ENCODE measurements around the gene TNIP3.
"Not testable (repeated sequence)": the region's sequence is repeated elsewhere in the genome, so short reads cannot be mapped to it uniquely, and the experiment has no call there.

TNIP3 gene

DNA sequence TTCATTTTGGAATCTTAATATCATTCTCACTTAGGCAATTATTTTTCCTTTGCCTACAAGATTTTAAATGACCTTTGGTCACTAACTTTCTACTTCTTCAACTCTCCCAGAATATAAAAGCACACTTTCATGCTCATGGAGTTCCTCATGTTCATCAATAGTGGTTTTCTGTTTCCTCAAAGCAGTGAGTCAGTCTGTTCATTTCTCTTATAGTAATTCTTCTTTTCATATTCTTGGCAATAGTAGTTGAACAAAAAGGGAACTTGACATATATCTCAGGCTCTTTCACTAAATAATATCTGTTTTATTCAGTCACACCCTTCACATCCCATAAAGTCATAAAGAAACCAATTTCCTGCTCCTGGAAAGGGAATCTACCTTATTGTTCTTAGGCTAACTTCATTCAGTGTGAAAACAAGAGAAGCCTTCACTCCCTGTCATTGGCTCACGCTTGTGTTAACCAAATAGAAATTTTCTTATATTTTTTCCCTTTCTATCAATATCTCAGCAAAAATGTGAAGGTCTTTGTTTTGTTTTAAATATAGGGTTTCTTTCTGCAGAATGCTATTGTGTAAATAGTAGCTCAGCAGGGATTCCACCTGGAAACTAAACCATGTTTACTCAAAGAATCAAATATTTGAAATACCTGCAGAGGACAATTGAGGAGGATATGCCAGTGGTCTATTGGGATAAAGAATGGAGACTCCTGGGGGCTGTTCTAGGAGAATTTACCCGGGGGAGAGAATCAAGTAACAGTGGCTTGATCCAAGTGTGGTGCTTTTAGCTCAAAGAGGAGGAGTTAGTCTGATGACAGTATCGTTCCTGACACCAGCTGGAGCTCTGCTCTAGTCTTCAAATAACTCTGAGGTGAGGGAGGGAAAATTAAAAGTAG is 13.4 kb upstream of the TNIP3 start:
- in situ Hi-C loops (cut with MboI; ENCODE audit: low sequenced_read_pairs), result no loop called here

DNA sequence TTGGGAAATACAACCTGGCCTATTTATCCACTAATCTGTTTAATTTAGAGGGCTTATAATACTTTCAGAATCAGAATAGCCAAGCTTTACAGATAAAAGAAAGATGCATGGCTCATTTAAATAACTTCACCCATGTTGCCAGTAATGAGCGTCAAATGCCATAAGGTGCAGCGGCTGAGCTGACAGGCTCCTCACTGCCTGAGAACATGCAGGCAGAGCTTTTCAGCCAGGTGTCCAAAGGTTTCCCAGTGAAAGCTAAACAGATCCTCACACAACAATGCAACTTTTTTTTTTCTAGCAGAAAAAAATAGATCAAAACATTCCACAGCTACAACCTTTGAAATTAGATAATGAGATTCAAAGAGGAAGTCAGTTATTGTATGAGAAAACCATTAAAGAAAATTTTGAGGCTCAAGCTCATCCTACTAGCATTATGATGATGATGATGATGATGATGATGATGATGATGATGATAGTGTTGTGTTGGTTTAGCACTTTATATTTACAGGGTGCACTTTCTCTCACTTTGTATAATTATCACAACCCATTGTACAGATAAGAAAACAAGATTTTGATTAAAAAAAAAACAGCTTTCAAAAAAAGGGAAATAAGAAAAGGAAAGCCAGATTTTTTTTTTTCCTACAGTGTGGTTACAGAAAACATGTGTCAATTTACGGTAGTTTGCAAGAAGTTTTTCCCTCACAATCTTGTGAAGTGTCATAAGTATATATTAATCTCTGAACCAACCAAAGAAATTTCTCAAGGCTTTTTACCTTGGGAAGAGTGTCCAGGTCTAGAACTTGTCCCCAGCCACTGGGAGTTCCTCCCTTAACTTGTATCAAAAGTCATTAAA is 12.2 kb upstream of the TNIP3 start:
- in situ Hi-C loops (cut with MboI; ENCODE audit: low sequenced_read_pairs), result no loop called here

DNA sequence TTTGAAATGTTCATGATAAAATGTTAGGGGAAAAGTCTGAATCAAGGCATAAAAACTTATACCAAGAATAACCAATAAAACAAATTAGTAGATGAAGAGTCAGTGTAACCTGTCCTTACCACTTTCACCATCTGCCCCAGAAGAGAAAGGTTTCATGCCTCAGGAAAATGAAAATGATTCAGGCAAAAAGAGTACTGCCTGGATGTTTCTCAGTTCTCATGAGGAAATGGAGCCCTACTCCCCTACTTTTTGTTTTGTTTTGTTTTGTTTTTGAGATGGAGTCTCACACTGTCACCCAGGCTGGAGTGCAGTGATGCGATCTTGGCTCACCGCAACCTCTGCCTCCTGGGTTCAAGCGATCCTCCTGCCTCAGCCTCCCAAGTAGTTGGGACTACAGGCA is 7.4 kb upstream of the TNIP3 start:
- in situ Hi-C loops (cut with MboI; ENCODE audit: low sequenced_read_pairs), result not testable (repeated sequence)

DNA sequence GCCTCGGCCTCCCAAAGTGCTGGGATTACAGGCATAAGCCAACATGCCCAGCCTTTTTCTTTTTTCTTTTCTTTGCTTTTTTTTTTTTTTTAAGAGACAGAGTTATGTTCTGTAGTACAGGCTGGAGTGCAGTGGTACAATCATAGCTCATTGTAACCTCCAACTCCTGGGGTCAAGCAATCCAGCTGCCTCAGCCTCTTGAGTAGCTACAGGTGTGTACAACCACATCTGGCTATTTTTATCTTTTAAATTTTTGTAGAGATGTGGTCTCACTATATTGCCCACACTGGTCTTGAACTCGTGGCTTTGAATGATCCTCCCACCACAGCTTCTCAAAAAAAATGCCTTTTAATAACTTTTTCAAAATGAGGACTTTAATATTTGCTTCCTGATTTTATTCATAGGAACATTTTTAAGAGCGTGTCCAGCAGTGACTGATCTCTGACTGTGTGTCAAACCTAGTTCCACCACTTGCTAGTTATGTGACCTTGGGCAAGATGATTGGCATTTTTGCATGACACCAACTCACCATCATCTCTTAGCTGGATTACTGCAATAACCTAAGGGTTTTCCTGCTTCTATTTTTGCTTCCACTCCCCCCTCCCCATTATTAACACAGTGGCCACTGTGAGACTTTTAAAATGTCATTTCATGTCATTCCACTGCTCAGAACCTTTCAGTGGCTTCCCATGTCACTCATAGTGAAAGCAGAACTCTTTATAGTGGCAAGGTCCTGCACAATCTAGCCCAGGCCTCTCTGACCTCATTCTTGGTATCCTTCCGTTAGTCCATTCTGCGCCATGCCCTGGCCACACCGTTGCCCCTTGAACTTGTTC is 4.5 kb upstream of the TNIP3 start:
- in situ Hi-C loops (cut with MboI; ENCODE audit: low sequenced_read_pairs), result no loop called here

DNA sequence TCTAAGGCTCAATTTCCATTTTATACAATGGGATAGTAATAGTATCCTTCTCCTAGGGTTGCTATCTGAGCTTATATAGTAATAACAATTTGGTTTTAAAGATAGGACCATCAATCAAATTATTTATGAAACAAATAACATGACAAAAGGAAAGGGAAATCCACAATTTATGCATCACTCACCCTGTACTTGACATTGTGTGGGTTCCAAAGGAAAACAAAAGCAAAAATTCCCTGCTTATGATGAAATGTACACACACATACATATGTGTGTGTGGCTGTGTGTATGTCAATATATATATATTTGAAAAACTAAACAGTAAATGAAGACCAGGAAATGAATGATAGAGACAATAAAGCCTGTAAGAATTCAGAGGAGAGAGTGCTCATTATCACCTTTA is 2.9 kb upstream of the TNIP3 start:
- in situ Hi-C loops (cut with MboI; ENCODE audit: low sequenced_read_pairs), result no loop called here

DNA sequence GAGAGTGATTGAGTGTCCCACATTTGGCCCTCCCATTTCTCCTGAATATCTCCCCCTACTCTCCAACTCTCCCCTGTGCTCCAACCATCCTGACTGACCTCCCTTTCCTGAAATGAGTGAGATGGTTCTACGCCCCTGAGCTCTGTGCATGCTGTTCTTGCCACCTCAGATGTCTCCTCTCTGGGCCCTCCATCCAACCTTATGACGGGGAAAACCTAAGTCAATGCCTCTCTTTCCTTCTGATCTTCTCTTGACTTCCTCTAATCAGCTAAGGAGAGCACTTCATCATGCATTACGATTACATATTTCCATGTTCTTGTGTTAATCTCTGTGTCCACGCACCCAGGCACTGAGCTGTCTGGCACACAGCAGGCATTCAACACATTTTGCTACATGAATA is 1.1 kb upstream of the TNIP3 start:
- in situ Hi-C loops (cut with MboI; ENCODE audit: low sequenced_read_pairs), result no loop called here

DNA sequence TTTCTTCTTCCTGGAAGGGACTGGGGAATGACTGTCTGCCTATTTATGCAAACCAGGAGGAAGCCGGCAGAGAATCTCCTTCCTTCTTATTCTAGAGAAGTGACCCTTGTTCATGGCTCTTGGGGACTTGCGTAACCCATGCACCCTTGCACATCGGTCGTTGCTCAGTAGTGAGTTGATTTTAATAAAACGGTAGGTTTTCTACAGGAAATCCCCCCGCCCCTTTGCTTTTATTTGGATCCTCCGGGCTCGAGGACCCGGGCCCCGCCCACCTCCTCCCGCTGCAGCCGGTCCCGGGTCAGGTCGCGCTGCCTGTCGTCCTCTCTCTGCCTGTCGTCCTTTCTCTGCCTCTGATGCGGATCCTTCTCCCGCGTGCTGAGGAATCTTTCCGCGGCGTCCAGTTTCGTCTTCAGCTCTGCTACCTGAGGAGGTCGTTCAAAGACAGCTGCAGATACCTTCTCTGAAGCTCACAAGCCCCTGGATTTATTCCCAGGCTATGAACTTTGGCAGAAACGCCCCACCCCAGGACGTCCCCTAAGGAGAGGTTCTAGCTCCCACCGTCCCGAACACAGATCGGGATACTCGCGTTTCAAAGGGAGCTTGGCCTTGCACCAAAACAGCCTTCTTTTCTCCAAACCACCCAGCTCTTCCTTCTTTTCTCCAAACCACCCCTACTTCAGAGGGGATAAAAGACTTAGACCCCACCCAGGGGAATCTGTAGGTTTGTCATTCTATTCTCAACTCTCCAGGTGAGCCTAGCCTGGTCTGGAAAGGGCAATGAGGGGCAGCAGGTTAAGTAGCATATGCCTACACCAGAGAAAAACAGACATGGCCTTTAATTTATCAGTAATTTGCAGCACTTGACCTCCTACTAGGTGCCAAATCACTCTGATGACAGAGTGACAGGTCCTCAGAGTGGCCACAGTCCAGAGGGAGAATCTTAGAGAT is 7.0 kb downstream of the TNIP3 start:
- in situ Hi-C loops (cut with MboI; ENCODE audit: low sequenced_read_pairs), result no loop called here

DNA sequence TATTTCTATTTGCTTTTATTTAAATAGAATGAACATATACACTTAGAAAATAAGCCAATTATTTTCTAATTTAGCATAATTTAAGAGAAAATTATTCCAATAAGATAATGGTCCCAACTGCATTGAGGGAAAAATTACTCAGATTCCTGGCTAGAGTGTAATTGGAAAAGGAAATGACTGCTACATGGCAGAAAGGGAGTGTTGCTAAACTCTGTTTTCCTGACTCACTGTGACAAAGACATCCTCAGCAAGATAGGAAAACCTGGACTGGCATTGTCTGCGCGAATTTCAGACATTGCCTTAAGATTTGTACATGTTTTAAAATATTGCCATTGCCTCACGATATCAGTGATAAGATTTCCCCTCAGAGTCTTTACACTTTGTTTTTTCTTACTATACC is 8.2 kb downstream of the TNIP3 start:
- in situ Hi-C loops (cut with MboI; ENCODE audit: low sequenced_read_pairs), result no loop called here

DNA sequence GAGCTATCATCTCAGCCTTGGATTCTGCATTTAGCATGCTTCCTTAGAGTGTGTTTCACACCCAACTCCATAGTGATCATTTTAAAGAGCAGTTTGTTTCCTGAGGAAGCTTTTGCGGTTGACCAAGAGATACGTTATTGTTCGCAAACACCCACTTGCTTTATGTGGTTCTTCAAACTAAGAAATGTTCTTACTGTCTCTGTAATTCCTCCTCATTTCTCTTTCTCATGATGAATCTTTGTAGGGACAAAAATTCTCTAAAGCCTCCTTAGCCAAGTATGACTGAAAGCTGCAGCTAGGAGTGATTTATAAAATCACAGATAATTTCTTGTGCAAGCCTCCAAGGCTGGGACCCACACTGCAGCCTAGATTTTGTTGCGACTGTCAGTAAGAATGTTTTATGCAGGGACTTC is 10.0 kb downstream of the TNIP3 start:
- in situ Hi-C loops (cut with MboI; ENCODE audit: low sequenced_read_pairs), result no loop called here

DNA sequence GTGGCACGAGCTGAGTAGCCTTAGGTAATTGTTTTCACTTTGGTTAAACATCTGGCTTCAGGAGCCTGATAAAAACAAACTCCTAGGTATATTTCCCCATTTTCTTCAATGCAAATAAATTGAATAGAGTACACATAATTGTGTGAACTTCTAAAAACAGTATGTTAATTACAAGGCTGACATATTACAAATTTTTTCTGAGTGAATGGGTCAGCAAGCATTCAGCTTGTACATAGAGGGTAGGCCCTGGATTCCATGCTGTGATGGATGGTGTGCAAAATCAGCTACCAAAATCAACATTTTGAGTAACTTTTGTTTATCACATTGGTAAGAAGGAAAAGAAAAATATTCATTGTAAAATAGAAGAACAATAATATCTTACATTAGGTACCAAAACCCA is 12.2 kb downstream of the TNIP3 start:
- in situ Hi-C loops (cut with MboI; ENCODE audit: low sequenced_read_pairs), result no loop called here

DNA sequence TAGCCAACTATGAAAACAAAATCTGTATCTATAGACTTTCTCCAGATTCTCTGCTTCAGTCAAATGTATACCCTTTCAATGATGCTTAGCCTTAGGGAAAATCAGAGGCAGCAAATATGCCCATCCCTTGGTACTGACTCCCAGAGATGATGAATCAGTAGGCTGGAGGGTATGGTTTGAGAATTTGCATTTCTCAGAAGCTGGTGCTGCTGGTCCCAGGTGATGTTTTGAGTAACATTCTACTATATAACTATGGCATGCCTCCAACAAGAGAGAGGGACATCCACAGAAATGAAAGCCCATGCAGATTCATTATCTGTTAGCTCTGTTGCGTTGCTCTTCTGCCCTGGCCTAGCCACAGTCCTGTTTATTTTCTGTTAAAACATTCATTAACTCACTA is 13.6 kb downstream of the TNIP3 start:
- in situ Hi-C loops (cut with MboI; ENCODE audit: low sequenced_read_pairs), result no loop called here

DNA sequence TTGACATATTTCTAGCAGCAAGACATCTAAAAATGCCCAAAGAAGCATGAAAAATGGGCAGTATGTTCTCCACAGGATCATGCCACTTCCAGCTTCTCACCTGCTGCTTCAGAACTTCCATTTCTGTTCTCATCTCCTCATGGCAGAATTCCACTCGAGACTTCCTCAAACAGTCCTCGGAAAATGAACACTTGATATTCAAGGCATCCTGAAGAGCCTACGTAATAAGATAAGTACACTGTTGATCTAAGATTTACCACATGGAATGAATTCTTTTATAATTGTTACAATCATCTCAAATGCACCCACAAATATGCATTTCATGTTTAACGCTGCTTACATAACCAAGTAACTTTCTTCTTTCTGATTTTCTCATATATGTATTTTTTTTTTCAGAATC is 14.1 kb downstream of the TNIP3 start:
- in situ Hi-C loops (cut with MboI; ENCODE audit: low sequenced_read_pairs), result no loop called here

DNA sequence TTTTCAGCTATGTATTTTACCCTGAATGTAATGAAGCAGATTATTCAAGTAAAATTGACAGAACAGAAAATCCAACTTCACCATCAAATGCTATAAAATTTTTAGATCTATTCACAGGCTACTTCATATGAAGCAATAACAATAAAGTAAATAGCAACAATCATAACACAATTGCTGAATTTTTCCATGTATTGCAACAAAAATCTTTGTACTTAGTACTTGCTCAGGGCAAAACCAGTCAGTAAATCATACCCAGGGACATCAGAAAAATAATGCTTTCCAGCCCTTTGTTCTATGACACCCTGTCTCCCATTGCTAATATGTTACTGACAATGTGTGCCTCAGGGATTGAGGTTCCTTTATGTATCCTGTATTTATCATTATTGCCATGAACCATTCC is 15.5 kb downstream of the TNIP3 start:
- in situ Hi-C loops (cut with MboI; ENCODE audit: low sequenced_read_pairs), result no loop called here

DNA sequence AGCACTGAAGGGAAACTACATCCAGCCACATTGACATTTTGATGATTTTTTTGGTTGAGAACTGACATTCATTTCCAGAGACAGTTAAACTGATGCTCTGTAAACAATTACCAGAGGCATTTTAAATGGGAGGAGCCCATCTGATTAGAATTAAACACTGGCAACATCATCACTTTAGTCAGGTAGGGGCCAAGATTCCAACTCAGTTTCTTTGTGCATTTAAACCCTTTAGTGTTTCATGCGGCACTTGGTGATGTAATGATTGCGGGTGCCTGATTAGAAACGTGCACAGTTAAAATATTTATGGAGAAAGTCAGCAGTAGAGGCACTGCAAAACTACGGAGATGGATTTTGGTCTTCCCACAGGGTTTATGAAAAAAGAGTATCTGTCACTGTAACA is 16.1 kb downstream of the TNIP3 start:
- in situ Hi-C loops (cut with MboI; ENCODE audit: low sequenced_read_pairs), result no loop called here

DNA sequence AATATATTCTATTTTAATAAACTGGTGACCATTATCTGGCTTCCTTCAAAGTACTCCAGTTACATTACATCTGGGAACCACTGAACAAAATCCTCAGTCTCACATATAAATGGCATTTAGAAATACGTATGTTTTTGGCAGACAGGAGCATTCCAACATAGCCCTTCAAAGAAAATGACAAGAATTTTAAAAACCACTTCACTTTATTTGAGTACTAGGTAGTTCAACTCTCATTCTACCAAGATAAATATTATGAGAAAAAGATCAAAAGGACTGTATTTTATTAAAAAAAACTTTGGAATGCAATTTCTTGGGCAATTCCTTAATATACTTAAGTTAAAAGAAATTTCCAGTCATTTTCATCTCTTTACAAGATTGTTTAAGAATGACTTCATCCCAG is 17.6 kb downstream of the TNIP3 start:
- in situ Hi-C loops (cut with MboI; ENCODE audit: low sequenced_read_pairs), result no loop called here

DNA sequence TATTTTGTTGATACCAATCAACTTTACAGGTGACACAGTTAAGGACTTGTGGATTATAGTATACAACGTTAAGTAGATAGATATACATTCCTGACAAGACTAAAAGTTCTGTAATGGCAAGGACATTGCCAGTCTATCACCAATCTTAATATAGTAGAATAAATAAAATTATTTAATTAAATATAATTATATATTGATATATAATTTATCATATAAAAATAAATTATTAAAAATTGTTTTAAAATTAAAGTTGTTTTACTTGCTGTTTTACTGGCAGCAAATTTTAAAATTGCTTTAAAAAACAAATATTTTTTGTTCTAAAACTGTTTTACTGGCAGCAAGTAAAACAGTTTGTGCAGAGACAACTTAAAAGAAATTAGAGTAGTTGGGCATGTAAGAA is 18.7 kb downstream of the TNIP3 start:
- in situ Hi-C loops (cut with MboI; ENCODE audit: low sequenced_read_pairs), result no loop called here

DNA sequence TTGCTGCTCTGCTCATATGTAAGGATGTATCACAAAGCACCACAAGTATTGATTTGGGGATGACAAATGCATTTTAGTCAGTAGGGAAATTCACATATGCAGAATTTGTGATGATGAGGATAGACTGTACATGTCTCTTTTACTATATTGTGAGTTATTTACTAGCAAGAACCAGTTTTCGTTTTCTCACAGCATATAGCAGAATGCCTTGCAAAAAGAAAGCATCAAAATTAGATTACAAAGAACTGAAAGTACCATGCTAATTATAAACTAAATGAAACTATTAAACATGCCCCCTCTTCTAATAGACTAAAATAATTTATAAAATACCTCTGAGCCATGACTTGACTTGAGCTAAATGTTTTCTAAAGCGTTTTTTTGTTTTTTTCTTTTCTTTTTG is 20.1 kb downstream of the TNIP3 start:
- in situ Hi-C loops (cut with MboI; ENCODE audit: low sequenced_read_pairs), result no loop called here

DNA sequence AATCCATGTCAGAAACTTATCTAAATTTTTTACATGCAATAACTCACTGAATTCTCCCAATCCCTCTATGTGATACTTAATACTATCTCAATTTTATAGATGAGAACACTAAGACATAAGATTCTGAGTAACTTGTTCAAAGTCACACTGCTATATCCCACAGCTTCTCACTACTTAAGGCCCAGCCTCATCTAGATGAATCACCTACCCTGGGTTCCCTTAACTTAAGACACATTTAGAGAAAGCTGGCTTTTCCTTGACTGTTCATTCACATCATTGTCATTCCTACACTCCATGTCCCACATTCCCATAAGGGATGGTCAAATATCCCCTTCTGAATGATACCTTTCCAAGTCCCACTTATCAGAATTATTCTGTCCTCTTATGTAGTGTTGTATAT is 21.0 kb downstream of the TNIP3 start:
- in situ Hi-C loops (cut with MboI; ENCODE audit: low sequenced_read_pairs), result no loop called here

DNA sequence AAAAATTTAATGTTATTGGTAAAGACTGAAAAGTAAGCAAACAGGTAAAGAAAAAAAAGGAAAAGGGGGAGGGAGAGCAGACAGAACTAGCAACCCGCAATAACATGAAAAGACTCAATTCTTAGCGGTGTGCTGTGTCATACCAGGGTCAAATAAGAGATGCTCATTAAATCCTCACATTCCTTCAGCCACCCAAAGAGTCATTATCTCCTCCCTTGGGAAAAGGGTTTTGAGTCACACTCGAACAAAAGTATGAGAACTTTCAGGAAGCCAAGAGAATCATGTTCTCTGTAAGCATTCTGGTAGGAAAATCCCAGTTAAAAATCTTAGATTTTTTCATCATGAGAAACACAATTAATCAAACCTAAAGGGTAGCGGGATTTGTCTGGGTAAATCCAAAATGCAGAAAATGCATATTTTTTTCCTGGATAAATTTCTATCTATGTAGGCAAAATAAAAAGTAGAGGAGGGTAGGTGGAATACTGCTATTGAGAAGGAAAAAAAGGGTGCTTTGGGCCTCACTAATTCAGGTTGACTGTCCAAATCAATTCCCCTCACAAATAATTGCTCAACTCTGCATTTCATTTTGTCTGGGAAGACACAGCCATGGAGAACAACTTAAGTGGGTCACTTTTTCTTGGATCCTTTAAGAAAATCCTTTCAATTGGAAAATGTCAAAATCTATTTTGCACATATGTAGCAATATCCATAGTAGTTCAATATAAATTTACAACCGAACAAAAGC is 23.2 kb downstream of the TNIP3 start:
- in situ Hi-C loops (cut with MboI; ENCODE audit: low sequenced_read_pairs), result no loop called here

Data from HL-60/S4 (cell line).